Measurements from ENCODE around the gene MVB12B.

MVB12B gene

DNA sequence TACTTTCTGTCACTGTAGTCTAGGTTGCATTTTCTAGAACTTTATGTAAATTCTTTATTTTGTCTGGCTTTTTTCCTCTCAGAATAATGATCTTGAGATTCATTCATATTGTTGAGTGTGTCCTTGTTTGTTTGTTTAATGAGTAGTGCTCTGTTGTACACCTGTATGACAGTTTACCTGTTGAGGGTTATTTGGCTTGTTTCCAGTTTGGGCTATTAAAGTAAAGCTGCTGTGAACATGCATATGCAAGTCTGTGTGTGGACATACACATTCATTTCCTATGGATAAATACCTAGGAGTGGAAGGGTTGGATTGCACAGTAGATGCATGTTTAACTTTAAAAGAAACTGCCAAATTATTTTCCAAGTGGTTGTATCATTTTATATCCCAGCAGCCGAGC lies 30.4 kb downstream of the MVB12B start:
- H3K9ac ChIP-seq (ENCODE audit: insufficient read length), result no peak overlapping the region
- H3K9me3 ChIP-seq (ENCODE audit: low read depth, low read length), result 0 out of 2 replicates have a peak, but pooled peaks cover 3% of the 10 kb centered on the region
- no peaks in the 10 kb centered on the region for H3K36me3 ChIP-seq (ENCODE audit: insufficient read depth, low read length)
- DNase-seq (ENCODE audit: low read depth, low spot score), result no peak
- H3K27ac ChIP-seq, result no peak overlapping the region
- TF ChIP-seq EZH2 (IDR thresholded peaks at IDR 0.05) (no peak), FOXP2 (optimal IDR thresholded peaks at IDR 0.05; ENCODE audit: control extremely low read depth, extremely low read length, insufficient read depth) (no peak), POLR2AphosphoS5 (IDR thresholded peaks at IDR 0.05; ENCODE audit: borderline replicate concordance, low read depth, low read length) (no peak)
- H3K4me3 ChIP-seq, result no peak overlapping the region

DNA sequence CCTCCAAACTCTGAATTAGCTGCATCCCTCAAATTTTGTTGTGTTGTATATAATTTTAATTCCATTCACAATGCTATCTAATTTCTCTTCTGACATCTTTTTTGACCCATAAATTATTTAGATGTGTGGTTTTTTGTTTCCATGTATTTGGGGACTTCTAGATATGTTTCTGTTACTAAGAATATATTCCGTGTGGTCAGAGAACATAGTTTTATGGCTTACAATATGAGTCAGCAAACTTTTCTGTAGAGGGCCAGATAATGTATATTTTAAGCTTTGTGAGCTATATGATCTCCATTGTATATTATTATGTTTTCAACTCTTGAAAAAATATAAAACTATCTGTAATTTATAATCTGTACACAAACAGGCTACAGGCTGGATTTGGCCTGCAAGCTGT lies 33.4 kb downstream of the MVB12B start:
- Histone ChIP-seq H3K27ac (no peak overlapping the region), H3K9me3 (ENCODE audit: low read depth, low read length) (0 out of 2 replicates have a peak, but pooled peaks cover 3% of the 10 kb centered on the region), H3K9ac (ENCODE audit: insufficient read length) (no peak overlapping the region), H3K36me3 (ENCODE audit: insufficient read depth, low read length) (no peaks in the 10 kb centered on the region), H3K4me3 (no peak overlapping the region)
- no peak for TF ChIP-seq FOXP2 (optimal IDR thresholded peaks at IDR 0.05; ENCODE audit: control extremely low read depth, extremely low read length, insufficient read depth)
- TF ChIP-seq POLR2AphosphoS5 (IDR thresholded peaks at IDR 0.05; ENCODE audit: borderline replicate concordance, low read depth, low read length), result no peak
- no peak for TF ChIP-seq EZH2 (IDR thresholded peaks at IDR 0.05)
- no peak for DNase-seq (ENCODE audit: low read depth, low spot score)

- TF ChIP-seq FOXP2 (optimal IDR thresholded peaks at IDR 0.05; ENCODE audit: control extremely low read depth, extremely low read length, insufficient read depth) (no peak), EZH2 (IDR thresholded peaks at IDR 0.05) (no peak), POLR2AphosphoS5 (IDR thresholded peaks at IDR 0.05; ENCODE audit: borderline replicate concordance, low read depth, low read length) (no peak)
- H3K27ac ChIP-seq, result no peak overlapping the region
- no peak overlapping the region for H3K9ac ChIP-seq (ENCODE audit: insufficient read length)
- H3K9me3 ChIP-seq (ENCODE audit: low read depth, low read length), result 0 out of 2 replicates have a peak, but pooled peaks cover 3% of the 10 kb centered on the region
- H3K4me3 ChIP-seq, result no peak overlapping the region
- no peaks in the 10 kb centered on the region for H3K36me3 ChIP-seq (ENCODE audit: insufficient read depth, low read length)
- no peak for DNase-seq (ENCODE audit: low read depth, low spot score)
Measured at GRCh38 chr9:126361810-126362238, 35.2 kb downstream of the MVB12B start.

DNA sequence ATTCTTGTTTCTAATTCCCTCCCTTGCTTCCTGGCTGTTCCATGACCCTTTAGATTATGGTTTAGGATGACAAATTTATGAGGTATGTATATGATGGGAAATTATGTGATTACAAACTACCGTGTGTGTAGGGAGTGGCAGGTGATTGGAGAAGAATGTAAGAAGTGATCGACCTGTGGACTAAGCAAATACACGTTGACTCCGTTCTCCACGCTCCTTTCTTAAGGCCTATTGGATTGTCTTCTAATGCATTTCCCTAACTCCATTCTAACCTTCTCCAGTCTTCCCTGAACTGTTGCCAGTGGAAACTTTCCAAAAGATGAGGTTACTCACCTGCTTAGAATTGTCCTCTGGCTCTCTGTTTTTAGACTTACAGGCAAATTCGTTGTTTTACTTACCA lies 36.6 kb downstream of the MVB12B start:
- 0 out of 2 replicates have a peak, but pooled peaks cover 3% of the 10 kb centered on the region for H3K9me3 ChIP-seq (ENCODE audit: low read depth, low read length)
- no peak for DNase-seq (ENCODE audit: low read depth, low spot score)
- no peak overlapping the region for H3K4me3 ChIP-seq
- no peak overlapping the region for H3K9ac ChIP-seq (ENCODE audit: insufficient read length)
- H3K27ac ChIP-seq, result no peak overlapping the region
- TF ChIP-seq EZH2 (IDR thresholded peaks at IDR 0.05) (no peak), POLR2AphosphoS5 (IDR thresholded peaks at IDR 0.05; ENCODE audit: borderline replicate concordance, low read depth, low read length) (no peak), FOXP2 (optimal IDR thresholded peaks at IDR 0.05; ENCODE audit: control extremely low read depth, extremely low read length, insufficient read depth) (no peak)
- H3K36me3 ChIP-seq (ENCODE audit: insufficient read depth, low read length), result no peaks in the 10 kb centered on the region

DNA sequence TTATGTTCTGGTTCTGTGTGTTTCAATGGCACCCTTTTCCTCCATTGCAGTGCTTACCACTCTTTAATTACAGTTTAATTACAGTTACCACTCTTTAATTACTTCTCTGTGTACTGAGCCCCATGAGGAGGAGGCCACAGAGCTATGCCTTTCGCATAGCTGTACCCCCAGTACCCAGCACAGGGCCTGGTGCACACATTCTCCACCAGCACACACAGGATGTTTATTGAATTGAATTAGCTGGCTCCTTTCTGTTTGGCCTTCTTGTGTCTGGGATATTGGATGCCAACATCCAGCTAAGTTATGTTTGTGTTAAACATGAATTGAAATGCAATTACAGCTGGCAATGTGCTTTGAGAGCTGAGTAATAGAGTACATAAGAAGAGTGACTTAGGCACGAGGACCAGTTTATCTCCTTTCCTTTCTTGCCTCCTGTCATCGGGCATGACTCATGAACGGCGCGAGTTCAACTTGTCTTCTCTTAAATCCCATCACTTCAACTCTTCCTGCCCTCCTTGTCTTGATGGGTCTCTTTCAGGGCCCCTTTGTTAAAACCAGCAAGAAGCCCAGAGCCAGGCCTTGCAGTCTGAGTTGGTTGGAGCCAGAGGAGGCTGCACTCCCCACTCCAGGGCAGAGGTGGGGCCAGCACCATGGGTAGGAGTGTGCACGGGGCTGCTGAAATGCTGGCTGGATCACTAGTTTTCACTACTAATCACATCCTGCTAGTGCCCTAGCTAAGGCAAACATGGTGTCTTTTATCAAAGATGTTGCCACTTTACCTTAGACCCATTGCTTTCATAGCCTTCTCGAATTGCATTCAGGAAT lies 37.4 kb downstream of the MVB12B start:
- no peak for TF ChIP-seq EZH2 (IDR thresholded peaks at IDR 0.05)
- TF ChIP-seq FOXP2 (optimal IDR thresholded peaks at IDR 0.05; ENCODE audit: control extremely low read depth, extremely low read length, insufficient read depth), result no peak
- TF ChIP-seq POLR2AphosphoS5 (IDR thresholded peaks at IDR 0.05; ENCODE audit: borderline replicate concordance, low read depth, low read length), result no peak
- no peak overlapping the region for H3K4me3 ChIP-seq
- H3K9me3 ChIP-seq (ENCODE audit: low read depth, low read length), result 0 out of 2 replicates have a peak, but pooled peaks cover 3% of the 10 kb centered on the region
- H3K9ac ChIP-seq (ENCODE audit: insufficient read length), result no peak overlapping the region
- no peak for DNase-seq (ENCODE audit: low read depth, low spot score)
- no peak overlapping the region for H3K27ac ChIP-seq
- no peaks in the 10 kb centered on the region for H3K36me3 ChIP-seq (ENCODE audit: insufficient read depth, low read length)

DNA sequence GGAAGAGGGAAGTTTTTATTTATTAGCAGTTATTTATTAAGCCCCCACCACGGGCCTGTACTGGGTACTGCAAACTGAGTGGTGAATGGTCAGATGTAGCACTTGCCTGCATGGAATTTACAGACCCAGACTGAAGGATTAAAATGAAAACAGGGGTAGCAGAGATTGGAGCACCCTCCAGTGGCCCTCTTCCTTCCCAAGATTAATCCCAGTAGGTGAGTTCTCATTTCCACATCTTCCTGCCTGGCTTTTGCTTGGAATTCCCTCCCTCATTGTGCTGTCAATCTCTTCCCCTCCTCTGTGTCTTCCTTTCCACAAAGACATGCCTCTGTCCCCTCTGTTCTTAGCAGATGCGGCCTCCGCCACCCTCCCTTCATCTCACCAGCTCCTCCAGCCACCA lies 39.2 kb downstream of the MVB12B start:
- H3K9me3 ChIP-seq (ENCODE audit: low read depth, low read length), result 0 out of 2 replicates have a peak, but pooled peaks cover 3% of the 10 kb centered on the region
- H3K9ac ChIP-seq (ENCODE audit: insufficient read length), result no peak overlapping the region
- no peaks in the 10 kb centered on the region for H3K36me3 ChIP-seq (ENCODE audit: insufficient read depth, low read length)
- H3K27ac ChIP-seq, result no peak overlapping the region
- no peak overlapping the region for H3K4me3 ChIP-seq
- TF ChIP-seq FOXP2 (optimal IDR thresholded peaks at IDR 0.05; ENCODE audit: control extremely low read depth, extremely low read length, insufficient read depth) (no peak), POLR2AphosphoS5 (IDR thresholded peaks at IDR 0.05; ENCODE audit: borderline replicate concordance, low read depth, low read length) (no peak), EZH2 (IDR thresholded peaks at IDR 0.05) (no peak)
- no peak for DNase-seq (ENCODE audit: low read depth, low spot score)

- H3K27ac ChIP-seq, result no peak overlapping the region
- H3K36me3 ChIP-seq (ENCODE audit: insufficient read depth, low read length), result no peaks in the 10 kb centered on the region
- H3K4me3 ChIP-seq, result no peak overlapping the region
- H3K9ac ChIP-seq (ENCODE audit: insufficient read length), result no peak overlapping the region
- no peak for DNase-seq (ENCODE audit: low read depth, low spot score)
- 0 out of 2 replicates have a peak, but pooled peaks cover 2% of the 10 kb centered on the region for H3K9me3 ChIP-seq (ENCODE audit: low read depth, low read length)
- TF ChIP-seq FOXP2 (optimal IDR thresholded peaks at IDR 0.05; ENCODE audit: control extremely low read depth, extremely low read length, insufficient read depth), result no peak
- no peak for TF ChIP-seq POLR2AphosphoS5 (IDR thresholded peaks at IDR 0.05; ENCODE audit: borderline replicate concordance, low read depth, low read length)
- no peak for TF ChIP-seq EZH2 (IDR thresholded peaks at IDR 0.05)
Measured at GRCh38 chr9:126366366-126367011, 39.9 kb downstream of the MVB12B start.

DNA sequence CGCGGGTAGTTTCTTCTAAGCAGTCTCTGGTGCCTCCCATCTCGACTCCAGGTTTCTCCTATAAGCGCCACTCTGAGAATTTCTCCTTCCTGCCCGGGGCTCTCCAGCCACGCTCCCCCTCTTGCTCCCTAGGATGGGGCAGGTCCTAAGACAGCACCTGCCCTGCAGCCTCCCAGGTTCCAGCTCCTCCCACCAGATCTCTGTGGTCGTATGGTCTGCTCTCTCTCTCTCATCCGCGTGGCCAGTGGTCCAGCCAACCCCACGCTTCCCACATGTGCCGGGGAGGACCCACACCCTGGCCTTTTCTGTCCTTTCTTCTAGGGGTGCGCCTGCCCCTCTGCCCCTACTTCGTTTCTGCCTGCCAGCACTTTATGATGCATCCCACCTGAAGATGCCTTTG lies 40.5 kb downstream of the MVB12B start:
- no peak for DNase-seq (ENCODE audit: low read depth, low spot score)
- Histone ChIP-seq H3K9me3 (ENCODE audit: low read depth, low read length) (no peaks in the 10 kb centered on the region), H3K27ac (no peak overlapping the region), H3K4me3 (no peak overlapping the region), H3K36me3 (ENCODE audit: insufficient read depth, low read length) (no peaks in the 10 kb centered on the region), H3K9ac (ENCODE audit: insufficient read length) (no peak overlapping the region)
- no peak for TF ChIP-seq EZH2 (IDR thresholded peaks at IDR 0.05)
